ENCODE measurements around the gene INPP5D. TPM values are rescaled to one million over a fixed set of nuclear protein-coding genes. Genes with fewer than 3 reads are reported as not detected.

Gene INPP5D
- total and polyA plus RNA-seq, 2 of the 13 experiments (the other 11 are each of a cell fraction or from before 2014, with no cell fraction given) = 16.7 to 18.0 TPM

GRCh38 chr2:233101141-233101540 is 41.0 kb downstream of the INPP5D start:
- H4K20me1 ChIP-seq (ENCODE audit: insufficient read depth, low read length) = no peaks in the 10 kb centered on the region
- H3K4me1 ChIP-seq (ENCODE audit: insufficient read depth, low read length) = no peaks in the 10 kb centered on the region
- no peaks in the 10 kb centered on the region for H3K79me2 ChIP-seq (ENCODE audit: insufficient read depth, low read length)
- no peak overlapping the region for H3K4me3 ChIP-seq (replicated peaks in 1 of 3; ENCODE audit: insufficient read depth in 1 of 3, low read depth in 2 of 3, low read length in 3 of 3)
- ChIA-PET CTCF (ENCODE audit: low intra/inter-chr PET ratio, low total read pairs) (no interaction called here), POLR2A (no interaction called here)
- H3K4me2 ChIP-seq (ENCODE audit: low read depth, low read length) = no peak overlapping the region
- no peak overlapping the region for H3K27ac ChIP-seq (ENCODE audit: extremely low read length, insufficient read depth, low read length)
- ATAC-seq (no peak), DNase-seq (ENCODE audit: low spot score) (no peak), FAIRE-seq (no peak)
- H3K9me3 ChIP-seq (ENCODE audit: low read length) = no peaks in the 10 kb centered on the region
- intact Hi-C loops (cut with micrococcal nuclease; ENCODE audit: unreplicated experiment) = no loop called here
- no peak overlapping the region for H2AFZ ChIP-seq (ENCODE audit: low read length)
- H3K27me3 ChIP-seq (ENCODE audit: control insufficient read depth in 1 of 2, insufficient read depth in 2 of 2, low read length in 2 of 2) = no peaks in the 10 kb centered on the region
- BruUV-seq (replicated peaks) = no TSS peak
- 91% methylated on average over 4 of the region's 4 CpGs for WGBS (ENCODE audit: low lambda C conversion rate)
- TF ChIP-seq PBX3 (CRISPR knock-in tag; IDR thresholded peaks at IDR 0.05; ENCODE audit: borderline replicate concordance) (no peak), FOSL2 (CRISPR knock-in tag; IDR thresholded peaks at IDR 0.05) (no peak), ZNF350 (CRISPR knock-in tag; IDR thresholded peaks at IDR 0.05; ENCODE audit: borderline replicate concordance, low read depth) (no peak), HOMEZ (CRISPR knock-in tag; IDR thresholded peaks at IDR 0.05; ENCODE audit: low read depth) (no peak)
- TF ChIP-seq, protein P1, sequence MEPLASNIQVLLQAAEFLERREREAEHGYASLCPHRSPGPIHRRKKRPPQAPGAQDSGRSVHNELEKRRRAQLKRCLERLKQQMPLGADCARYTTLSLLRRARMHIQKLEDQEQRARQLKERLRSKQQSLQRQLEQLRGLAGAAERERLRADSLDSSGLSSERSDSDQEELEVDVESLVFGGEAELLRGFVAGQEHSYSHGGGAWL (CRISPR knock-in tag; IDR thresholded peaks at IDR 0.05) = no peak
- H3K36me3 ChIP-seq (replicated peaks in 1 of 2; ENCODE audit: control insufficient read depth in 1 of 2, insufficient read depth in 2 of 2, low read length in 2 of 2) = peaks cover 0 to 2% of the 10 kb centered on the region in 2 experiments; a peak in 1 of 5 replicates
- H3K9ac ChIP-seq (ENCODE audit: insufficient read depth, low read depth, low read length) = no peak overlapping the region
- in situ Hi-C loops (cut with HindIII; ENCODE audit: extremely low pct_ligation_motif_present, low pct_unique_long_range_greater_than_20kb) = no loop called here

GRCh38 chr2:233101816-233102215 is 41.7 kb downstream of the INPP5D start:
- in situ Hi-C loops (cut with HindIII; ENCODE audit: extremely low pct_ligation_motif_present, low pct_unique_long_range_greater_than_20kb) = no loop called here
- intact Hi-C loops (cut with micrococcal nuclease; ENCODE audit: unreplicated experiment) = no loop called here
- Histone ChIP-seq H3K4me1 (ENCODE audit: insufficient read depth, low read length) (no peaks in the 10 kb centered on the region), H3K36me3 (replicated peaks in 1 of 2; ENCODE audit: control insufficient read depth in 1 of 2, insufficient read depth in 2 of 2, low read length in 2 of 2) (peaks cover 0 to 2% of the 10 kb centered on the region in 2 experiments; a peak in 1 of 5 replicates), H3K27ac (ENCODE audit: extremely low read length, insufficient read depth, low read length) (no peak overlapping the region), H3K9ac (ENCODE audit: insufficient read depth, low read depth, low read length) (no peak overlapping the region), H3K4me3 (replicated peaks in 1 of 3; ENCODE audit: insufficient read depth in 1 of 3, low read depth in 2 of 3, low read length in 3 of 3) (no peak overlapping the region), H3K79me2 (ENCODE audit: insufficient read depth, low read length) (no peaks in the 10 kb centered on the region), H3K27me3 (ENCODE audit: control insufficient read depth in 1 of 2, insufficient read depth in 2 of 2, low read length in 2 of 2) (no peaks in the 10 kb centered on the region), H2AFZ (ENCODE audit: low read length) (no peak overlapping the region), H4K20me1 (ENCODE audit: insufficient read depth, low read length) (no peaks in the 10 kb centered on the region), H3K9me3 (ENCODE audit: low read length) (no peaks in the 10 kb centered on the region), H3K4me2 (ENCODE audit: low read depth, low read length) (no peak overlapping the region)
- ATAC-seq = no peak
- no TSS peak for BruUV-seq (replicated peaks)
- no peak for DNase-seq (ENCODE audit: low spot score)
- ChIA-PET POLR2A (no interaction called here), CTCF (ENCODE audit: low intra/inter-chr PET ratio, low total read pairs) (no interaction called here)
- TF ChIP-seq, protein P2, sequence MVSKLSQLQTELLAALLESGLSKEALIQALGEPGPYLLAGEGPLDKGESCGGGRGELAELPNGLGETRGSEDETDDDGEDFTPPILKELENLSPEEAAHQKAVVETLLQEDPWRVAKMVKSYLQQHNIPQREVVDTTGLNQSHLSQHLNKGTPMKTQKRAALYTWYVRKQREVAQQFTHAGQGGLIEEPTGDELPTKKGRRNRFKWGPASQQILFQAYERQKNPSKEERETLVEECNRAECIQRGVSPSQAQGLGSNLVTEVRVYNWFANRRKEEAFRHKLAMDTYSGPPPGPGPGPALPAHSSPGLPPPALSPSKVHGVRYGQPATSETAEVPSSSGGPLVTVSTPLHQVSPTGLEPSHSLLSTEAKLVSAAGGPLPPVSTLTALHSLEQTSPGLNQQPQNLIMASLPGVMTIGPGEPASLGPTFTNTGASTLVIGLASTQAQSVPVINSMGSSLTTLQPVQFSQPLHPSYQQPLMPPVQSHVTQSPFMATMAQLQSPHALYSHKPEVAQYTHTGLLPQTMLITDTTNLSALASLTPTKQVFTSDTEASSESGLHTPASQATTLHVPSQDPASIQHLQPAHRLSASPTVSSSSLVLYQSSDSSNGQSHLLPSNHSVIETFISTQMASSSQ (IDR thresholded peaks at IDR 0.05; ENCODE audit: low read depth) = no peak
- TF ChIP-seq, protein P2 (CRISPR knock-in tag; IDR thresholded peaks at IDR 0.05; ENCODE audit: borderline replicate concordance) = no peak
- TF ChIP-seq ZNF629 (CRISPR knock-in tag; conservative IDR thresholded peaks at IDR 0.05) = 0 out of 2 replicates have a peak, but pooled peaks have one; percentile 16
- no peak for FAIRE-seq
- WGBS (ENCODE audit: low lambda C conversion rate) = 92% methylated on average over 8 of the region's 8 CpGs
